IPS-18a (cell line): ENCODE measurements around the gene VPS50.
"Not testable (repeated sequence)": the region's sequence is repeated elsewhere in the genome, so short reads cannot be mapped to it uniquely, and the experiment has no call there.

ENCODE experiments used
- H3K27ac ChIP-seq: one replicate; pipeline ENCODE4 v1.5.1; 2013; ENCODE audit warnings: low read length
- H3K27me3 ChIP-seq: one replicate; pipeline ENCODE4 v1.6.1; 2013; ENCODE audit warnings: mild to moderate bottlenecking, low read length; ENCODE audit not compliant: control insufficient read depth, insufficient read depth
- H3K36me3 ChIP-seq: one replicate; pipeline ENCODE4 v1.6.1; 2013; ENCODE audit warnings: low read depth, low read length; ENCODE audit not compliant: control insufficient read depth
- H3K4me1 ChIP-seq: one replicate; pipeline ENCODE4 v1.6.1; 2013; ENCODE audit warnings: low read depth, low read length; ENCODE audit not compliant: control insufficient read depth
- H3K4me3 ChIP-seq: one replicate; pipeline ENCODE4 v1.5.1; 2013; ENCODE audit warnings: low read length
- H3K9ac ChIP-seq: one replicate; pipeline ENCODE4 v1.6.1; 2013; ENCODE audit warnings: mild to moderate bottlenecking, low read length, moderate library complexity
- H3K9me3 ChIP-seq: one replicate; pipeline ENCODE4 v1.6.1; 2013; ENCODE audit warnings: low read depth, low read length; ENCODE audit not compliant: control insufficient read depth

Gene VPS50

DNA sequence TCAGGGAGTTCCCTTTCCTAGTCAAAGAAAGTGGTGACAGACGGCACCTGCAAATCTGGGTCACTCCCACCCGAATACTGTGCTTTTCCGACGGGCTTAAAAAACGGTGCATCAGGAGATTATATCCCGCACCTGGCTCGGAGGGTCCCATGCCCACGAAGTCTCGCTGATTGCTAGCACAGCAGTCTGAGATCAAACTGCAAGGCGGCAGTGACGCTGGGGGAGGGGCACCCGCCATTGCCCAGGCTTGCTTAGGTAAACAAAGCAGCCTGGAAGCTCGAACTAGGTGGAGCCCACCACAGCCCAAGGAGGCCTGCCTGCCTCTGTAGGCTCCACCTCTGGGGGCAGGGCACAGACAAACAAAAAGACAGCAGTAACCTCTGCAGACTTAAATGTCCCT lies 110.0 kb downstream of the VPS50 start:
- H3K4me1 ChIP-seq, result peaks cover 25% of the 10 kb centered on the region
- not testable (repeated sequence) for H3K9me3 ChIP-seq, H3K27me3 ChIP-seq, H3K9ac ChIP-seq, H3K36me3 ChIP-seq, H3K4me3 ChIP-seq, H3K27ac ChIP-seq

DNA sequence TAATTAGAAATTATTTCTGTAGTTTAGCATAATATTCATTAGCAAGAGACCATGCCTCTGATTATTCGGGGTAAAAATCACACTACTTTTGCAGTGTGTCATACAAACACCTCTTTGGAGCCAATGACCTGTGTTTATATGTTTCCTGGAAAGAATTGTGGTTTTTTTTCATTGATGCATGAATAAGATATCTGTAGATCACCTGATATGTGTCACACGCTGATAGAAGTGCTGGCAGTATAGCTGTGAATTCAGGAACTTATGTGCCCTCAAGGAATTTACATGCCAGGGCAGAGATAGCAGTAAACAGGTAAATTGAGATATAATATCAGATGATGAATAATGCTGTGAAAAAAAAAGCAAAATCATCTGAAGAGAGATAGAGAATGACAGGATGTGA lies 118.2 kb downstream of the VPS50 start:
- Histone ChIP-seq H3K27me3 (no peaks in the 10 kb centered on the region), H3K4me3 (no peak overlapping the region), H3K27ac (no peak overlapping the region), H3K9ac (no peak overlapping the region), H3K4me1 (no peaks in the 10 kb centered on the region), H3K9me3 (no peaks in the 10 kb centered on the region), H3K36me3 (no peaks in the 10 kb centered on the region)

DNA sequence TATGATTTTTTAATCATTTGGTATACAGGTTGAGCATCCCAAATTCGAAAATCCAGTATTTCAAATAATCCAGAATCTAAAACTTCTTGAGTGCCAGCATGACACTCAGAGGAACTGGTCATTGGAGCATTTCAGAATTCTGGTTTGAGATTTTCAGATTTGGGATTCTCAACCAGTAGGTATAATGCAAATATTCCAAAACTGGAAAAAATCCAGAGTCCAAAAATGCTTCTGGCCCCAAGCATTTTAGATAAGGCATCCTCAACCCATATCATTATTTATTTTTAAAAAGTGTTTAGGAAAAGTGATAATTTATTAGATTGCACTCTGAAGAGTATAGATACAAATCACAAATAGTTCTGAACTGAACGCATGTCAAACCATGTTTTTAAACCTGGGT lies 120.7 kb downstream of the VPS50 start:
- H3K4me1 ChIP-seq, result no peaks in the 10 kb centered on the region
- H3K9ac ChIP-seq, result no peak overlapping the region
- H3K36me3 ChIP-seq, result no peaks in the 10 kb centered on the region
- no peak overlapping the region for H3K4me3 ChIP-seq
- no peaks in the 10 kb centered on the region for H3K9me3 ChIP-seq
- no peak overlapping the region for H3K27ac ChIP-seq
- no peaks in the 10 kb centered on the region for H3K27me3 ChIP-seq

DNA sequence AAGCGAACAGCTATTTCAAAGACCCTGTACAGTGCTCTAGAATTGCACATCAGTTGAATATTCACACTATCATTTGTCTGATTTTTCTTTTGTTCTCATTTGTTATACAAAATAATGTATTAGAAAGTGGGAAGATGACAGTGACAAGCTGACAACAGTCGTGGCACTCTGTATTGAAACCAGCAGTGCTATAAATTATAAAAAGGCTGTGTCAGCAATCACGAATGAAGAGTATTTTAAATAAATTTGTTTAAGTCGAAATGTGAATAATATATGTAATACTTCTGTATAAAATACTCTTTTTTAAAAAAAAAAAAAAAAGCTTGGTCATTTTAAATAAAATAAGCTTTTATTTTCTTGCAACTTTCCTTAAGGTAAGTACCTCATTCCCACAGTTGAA lies 122.6 kb downstream of the VPS50 start:
- no peak overlapping the region for H3K4me3 ChIP-seq
- H3K27me3 ChIP-seq, result no peaks in the 10 kb centered on the region
- no peaks in the 10 kb centered on the region for H3K9me3 ChIP-seq
- no peak overlapping the region for H3K27ac ChIP-seq
- no peaks in the 10 kb centered on the region for H3K4me1 ChIP-seq
- H3K36me3 ChIP-seq, result no peaks in the 10 kb centered on the region
- H3K9ac ChIP-seq, result no peak overlapping the region

DNA sequence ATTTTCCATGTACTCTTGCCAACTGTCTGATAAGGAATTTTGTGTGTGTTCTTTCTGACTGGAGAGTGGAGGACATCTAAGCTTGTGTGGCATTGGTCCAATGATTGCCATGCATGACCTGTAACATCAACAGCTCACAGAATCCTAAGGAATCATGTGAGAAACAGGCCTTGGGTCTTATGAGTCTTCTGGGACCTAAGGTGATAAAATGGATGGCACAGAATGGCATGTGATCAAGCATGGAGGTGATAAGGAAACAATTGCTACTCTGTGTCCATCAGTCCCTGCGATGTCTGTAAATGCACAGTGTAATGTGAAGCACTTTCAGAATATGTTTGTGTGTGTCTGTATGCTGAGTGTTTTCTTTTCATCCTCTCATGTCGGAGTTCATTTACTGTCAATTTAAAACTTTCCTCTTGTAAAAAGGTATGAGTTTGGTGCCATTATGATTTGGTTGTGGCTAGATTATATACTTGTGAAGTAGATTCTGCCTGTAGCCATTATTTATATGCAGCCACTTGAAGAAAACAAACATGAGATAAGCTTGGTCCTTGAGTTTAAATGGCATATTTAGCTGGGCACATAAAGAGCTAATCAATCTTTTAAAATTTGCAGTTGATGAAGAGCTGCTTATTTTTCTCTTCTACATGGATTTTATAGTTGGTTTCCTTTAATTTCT lies 127.5 kb downstream of the VPS50 start:
- no peak overlapping the region for H3K27ac ChIP-seq
- peaks cover 5% of the 10 kb centered on the region for H3K4me1 ChIP-seq
- no peaks in the 10 kb centered on the region for H3K36me3 ChIP-seq

DNA sequence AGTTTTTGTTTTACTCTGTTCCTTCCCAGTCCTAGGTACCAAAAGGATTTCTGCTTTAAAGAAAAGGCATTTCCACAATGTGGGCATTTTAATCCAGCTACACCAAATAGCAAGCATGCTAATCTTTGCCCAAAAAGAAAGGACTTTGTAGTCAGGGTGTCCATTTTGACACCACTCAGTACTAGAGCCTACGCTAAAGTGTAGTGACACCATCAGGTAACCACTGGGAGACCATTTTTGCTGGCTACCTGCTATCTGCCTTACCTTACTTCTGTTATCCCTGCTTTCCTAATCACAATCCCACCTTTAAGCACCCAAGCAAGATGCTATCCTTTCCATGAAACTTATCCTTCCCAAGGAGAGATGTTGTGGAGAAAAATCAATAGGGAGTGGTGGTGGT lies 129.7 kb downstream of the VPS50 start:
- H3K4me1 ChIP-seq, result peaks cover 5% of the 10 kb centered on the region
- H3K9me3 ChIP-seq, result no peaks in the 10 kb centered on the region
- no peak overlapping the region for H3K27ac ChIP-seq
- no peak overlapping the region for H3K4me3 ChIP-seq
- no peaks in the 10 kb centered on the region for H3K27me3 ChIP-seq
- H3K9ac ChIP-seq, result no peak overlapping the region
- H3K36me3 ChIP-seq, result no peaks in the 10 kb centered on the region

More for the DNA sequence above, 127.5 kb downstream of the VPS50 start:
- no peaks in the 10 kb centered on the region for H3K27me3 ChIP-seq
- H3K4me3 ChIP-seq, result no peak overlapping the region
- H3K9ac ChIP-seq, result no peak overlapping the region
- no peaks in the 10 kb centered on the region for H3K9me3 ChIP-seq

DNA sequence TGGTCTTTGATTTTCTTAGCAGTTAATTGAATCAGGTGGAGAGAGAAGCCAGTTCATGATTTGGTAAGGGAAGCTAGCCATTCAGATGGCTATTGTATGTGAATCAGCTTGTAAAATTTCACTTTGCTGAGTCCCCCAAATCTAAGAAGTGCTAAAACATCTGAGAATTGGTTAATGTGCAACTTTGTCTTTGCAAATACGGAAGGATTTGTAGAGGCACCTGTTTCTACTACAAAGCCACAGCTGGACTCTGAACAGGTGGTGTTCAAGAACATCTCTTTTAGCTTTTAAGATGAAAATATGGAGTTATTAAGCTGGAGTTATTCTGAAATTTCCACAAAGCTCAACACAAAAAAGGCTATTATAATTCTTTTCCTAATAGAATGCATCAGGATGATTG lies 132.6 kb downstream of the VPS50 start:
- Histone ChIP-seq H3K9me3 (no peaks in the 10 kb centered on the region), H3K27me3 (no peaks in the 10 kb centered on the region), H3K4me3 (no peak overlapping the region), H3K27ac (no peak overlapping the region), H3K9ac (no peak overlapping the region), H3K4me1 (peaks cover 5% of the 10 kb centered on the region), H3K36me3 (no peaks in the 10 kb centered on the region)

DNA sequence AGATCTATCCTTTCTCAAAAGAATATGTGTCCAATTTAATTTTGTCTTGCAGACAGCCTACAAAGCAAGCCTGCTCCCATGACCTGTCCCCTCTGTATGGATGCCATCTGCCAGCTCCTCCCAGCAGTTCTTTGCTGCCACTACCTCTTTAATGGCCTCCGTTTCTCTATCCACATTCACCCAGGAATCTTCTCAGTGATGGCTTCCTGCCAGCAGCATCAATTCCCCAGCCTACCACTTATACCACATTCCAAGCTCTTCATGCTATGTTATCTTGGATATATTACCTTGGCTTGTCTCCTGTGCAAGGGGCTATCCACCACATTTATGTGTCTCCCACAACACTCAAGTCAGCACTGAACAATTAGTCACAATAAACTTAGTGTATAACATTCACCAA lies 133.2 kb downstream of the VPS50 start:
- Histone ChIP-seq H3K36me3 (no peaks in the 10 kb centered on the region), H3K9ac (no peak overlapping the region), H3K27me3 (no peaks in the 10 kb centered on the region), H3K27ac (no peak overlapping the region), H3K4me1 (peaks cover 5% of the 10 kb centered on the region), H3K4me3 (no peak overlapping the region), H3K9me3 (no peaks in the 10 kb centered on the region)

DNA sequence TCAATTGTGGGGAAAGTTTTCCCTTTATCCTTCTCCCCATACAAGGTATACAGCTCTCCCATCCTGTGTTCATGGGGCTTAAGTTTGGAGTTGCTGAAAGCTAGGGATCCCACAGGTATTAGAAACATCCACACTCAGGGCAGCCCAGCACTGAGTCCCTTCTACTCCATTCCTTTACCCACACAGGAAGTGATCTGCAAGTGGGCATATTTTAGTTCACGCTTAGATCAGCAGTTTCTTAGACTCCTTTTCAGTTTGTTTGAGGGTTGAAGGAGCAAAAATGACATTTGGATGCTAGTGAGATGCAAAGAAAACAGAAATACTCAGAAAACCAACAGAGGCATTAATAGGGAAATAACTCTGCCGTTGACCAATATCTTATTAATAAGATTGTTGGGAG lies 134.7 kb downstream of the VPS50 start:
- Histone ChIP-seq H3K27ac (no peak overlapping the region), H3K27me3 (no peaks in the 10 kb centered on the region), H3K4me3 (no peak overlapping the region), H3K36me3 (no peaks in the 10 kb centered on the region), H3K9me3 (no peaks in the 10 kb centered on the region), H3K9ac (no peak overlapping the region), H3K4me1 (no peaks in the 10 kb centered on the region)

DNA sequence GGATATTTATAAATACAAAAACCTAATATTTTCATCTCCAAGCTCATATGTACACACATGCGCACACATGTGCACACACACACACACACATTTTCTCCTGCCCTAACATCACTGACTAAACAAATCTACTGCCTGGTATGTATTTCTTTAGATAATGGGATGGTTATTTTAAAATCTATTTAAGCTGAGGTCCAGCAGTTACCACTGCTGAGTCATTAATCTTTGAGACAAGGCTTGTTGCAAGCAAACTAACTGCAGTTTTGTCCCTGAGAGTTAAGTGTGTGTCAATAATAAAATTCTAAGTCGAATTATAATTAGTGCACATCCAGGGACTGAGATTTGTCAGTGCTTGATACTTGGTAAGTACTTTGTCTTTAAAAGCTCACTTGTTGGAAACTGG lies 135.1 kb downstream of the VPS50 start:
- Histone ChIP-seq H3K9ac (no peak overlapping the region), H3K4me3 (no peak overlapping the region), H3K27ac (no peak overlapping the region), H3K36me3 (no peaks in the 10 kb centered on the region), H3K9me3 (no peaks in the 10 kb centered on the region), H3K27me3 (no peaks in the 10 kb centered on the region), H3K4me1 (no peaks in the 10 kb centered on the region)

DNA sequence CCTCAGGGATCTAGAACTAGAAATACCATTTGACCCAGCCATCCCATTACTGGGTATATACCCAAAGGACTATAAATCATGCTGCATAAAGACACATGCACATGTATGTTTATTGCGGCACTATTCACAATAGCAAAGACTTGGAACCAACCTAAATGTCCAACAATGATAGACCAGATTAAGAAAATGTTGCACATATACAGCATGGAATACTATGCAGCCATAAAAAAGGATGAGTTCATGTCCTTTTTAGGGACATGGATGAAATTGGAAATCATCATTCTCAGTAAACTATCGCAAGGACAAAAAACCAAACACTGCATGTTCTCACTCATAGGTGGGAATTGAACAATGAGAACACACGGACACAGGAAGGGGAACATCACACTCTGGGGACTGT lies 138.8 kb downstream of the VPS50 start:
- not testable (repeated sequence) for H3K4me3 ChIP-seq, H3K9ac ChIP-seq, H3K27me3 ChIP-seq, H3K4me1 ChIP-seq, H3K9me3 ChIP-seq, H3K27ac ChIP-seq, H3K36me3 ChIP-seq

DNA sequence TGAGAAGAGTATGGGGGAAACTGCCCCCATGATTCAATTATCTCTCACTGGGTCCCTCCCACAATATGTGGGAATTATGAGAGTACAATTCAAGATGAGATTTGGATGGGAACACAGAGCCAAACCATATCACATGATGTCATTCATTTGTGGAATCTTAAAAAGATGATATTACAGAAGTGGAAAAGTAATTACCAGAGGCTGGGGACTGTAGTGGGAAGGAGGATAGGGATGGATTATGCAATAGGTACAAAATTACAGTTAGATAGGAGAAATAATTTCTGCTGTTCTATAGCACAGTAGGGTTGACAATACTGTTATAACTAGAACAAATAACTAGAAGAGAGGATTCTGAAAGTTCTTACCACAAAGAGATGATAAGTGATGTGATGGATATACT lies 141.4 kb downstream of the VPS50 start:
- H3K4me1 ChIP-seq, result no peaks in the 10 kb centered on the region
- no peak overlapping the region for H3K27ac ChIP-seq
- no peaks in the 10 kb centered on the region for H3K9me3 ChIP-seq
- H3K27me3 ChIP-seq, result no peaks in the 10 kb centered on the region
- no peak overlapping the region for H3K4me3 ChIP-seq
- no peak overlapping the region for H3K9ac ChIP-seq
- no peaks in the 10 kb centered on the region for H3K36me3 ChIP-seq
